Hepatocyte (in vitro differentiated cells): ENCODE measurements around the gene ACOXL.

ENCODE experiments used
- EZH2 ChIP-seq: fragments of 200-600 bp; sonication (generic); IDR thresholded peaks from 2 replicates; pipeline ENCODE4 v1.6.1; 2016; ENCODE audit warnings: antibody characterized with exemption, mild to moderate bottlenecking, borderline replicate concordance
- TF ChIP-seq, protein P1 (sequence below): fragments of 200-600 bp; sonication (generic); IDR thresholded peaks from 2 replicates; pipeline ENCODE4 v1.5.1; 2016; ENCODE audit warnings: antibody characterized with exemption, mild to moderate bottlenecking; ENCODE audit not compliant: poor library complexity

DNA sequence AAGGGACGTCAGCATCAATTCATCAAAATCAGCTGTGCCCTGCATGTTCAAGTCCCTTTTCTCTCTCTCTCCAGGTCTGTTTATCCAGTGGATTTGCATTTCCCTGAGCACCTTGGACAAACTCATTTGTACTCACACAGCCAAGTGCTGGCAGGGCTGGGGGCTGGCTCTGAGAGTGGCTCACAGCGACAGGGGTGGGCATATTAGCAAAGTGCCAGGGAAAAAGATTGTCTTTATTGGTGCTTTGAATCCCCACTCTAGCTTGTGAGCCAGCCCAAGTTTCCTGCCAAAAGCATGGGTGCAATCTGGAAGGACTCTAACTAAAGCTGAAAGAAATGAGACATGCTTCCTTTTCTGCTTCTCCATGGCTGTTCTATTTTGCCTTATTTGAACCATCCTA, 56.6 kb downstream of the ACOXL start:
- TF ChIP-seq, protein P1, sequence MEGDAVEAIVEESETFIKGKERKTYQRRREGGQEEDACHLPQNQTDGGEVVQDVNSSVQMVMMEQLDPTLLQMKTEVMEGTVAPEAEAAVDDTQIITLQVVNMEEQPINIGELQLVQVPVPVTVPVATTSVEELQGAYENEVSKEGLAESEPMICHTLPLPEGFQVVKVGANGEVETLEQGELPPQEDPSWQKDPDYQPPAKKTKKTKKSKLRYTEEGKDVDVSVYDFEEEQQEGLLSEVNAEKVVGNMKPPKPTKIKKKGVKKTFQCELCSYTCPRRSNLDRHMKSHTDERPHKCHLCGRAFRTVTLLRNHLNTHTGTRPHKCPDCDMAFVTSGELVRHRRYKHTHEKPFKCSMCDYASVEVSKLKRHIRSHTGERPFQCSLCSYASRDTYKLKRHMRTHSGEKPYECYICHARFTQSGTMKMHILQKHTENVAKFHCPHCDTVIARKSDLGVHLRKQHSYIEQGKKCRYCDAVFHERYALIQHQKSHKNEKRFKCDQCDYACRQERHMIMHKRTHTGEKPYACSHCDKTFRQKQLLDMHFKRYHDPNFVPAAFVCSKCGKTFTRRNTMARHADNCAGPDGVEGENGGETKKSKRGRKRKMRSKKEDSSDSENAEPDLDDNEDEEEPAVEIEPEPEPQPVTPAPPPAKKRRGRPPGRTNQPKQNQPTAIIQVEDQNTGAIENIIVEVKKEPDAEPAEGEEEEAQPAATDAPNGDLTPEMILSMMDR = no peak
- TF ChIP-seq EZH2 = no peak
